Measurements from ENCODE around the gene SAP30L. TPM values are rescaled to one million over a fixed set of nuclear protein-coding genes. Genes with fewer than 3 reads are reported as not detected.
A peak's percentile ranks its signal among the peaks of the same experiment; 100 is the strongest.

SAP30L gene
- total RNA-seq, 1 donor from 2014 or later = 18.1 TPM

DNA sequence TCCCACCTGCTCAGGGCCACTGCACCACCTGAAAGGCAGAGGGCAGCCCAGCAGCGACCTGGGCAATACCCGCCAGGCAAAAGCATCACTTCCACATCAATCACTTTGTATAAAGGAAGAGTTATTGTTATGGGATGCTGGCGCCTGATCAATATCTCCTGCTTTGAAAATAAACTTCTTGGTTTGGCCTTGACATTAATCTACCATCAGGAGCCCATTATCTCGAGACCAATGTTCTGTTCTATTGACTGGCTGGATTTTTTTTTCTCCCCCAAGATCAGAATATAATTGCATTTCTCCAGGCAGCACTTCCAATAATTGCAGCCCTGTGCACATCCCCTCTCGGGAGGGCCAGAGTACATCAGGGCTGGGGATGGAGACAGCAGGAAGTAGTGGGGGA lies 44.4 kb upstream of the SAP30L start:
- Mint-ChIP-seq H3K27ac (ENCODE audit: unreplicated experiment) (peak overlapping the region; percentile 20), H3K4me1 (ENCODE audit: low read depth, unreplicated experiment) (peaks cover 17% of the 10 kb centered on the region), H3K36me3 (ENCODE audit: unreplicated experiment) (no peaks in the 10 kb centered on the region), H3K4me3 (ENCODE audit: unreplicated experiment) (no peak overlapping the region), H3K9me3 (ENCODE audit: unreplicated experiment) (peaks cover 2% of the 10 kb centered on the region), H3K27me3 (ENCODE audit: unreplicated experiment) (peaks cover 3% of the 10 kb centered on the region)
- no peak for DNase-seq
- TF ChIP-seq, protein P1, sequence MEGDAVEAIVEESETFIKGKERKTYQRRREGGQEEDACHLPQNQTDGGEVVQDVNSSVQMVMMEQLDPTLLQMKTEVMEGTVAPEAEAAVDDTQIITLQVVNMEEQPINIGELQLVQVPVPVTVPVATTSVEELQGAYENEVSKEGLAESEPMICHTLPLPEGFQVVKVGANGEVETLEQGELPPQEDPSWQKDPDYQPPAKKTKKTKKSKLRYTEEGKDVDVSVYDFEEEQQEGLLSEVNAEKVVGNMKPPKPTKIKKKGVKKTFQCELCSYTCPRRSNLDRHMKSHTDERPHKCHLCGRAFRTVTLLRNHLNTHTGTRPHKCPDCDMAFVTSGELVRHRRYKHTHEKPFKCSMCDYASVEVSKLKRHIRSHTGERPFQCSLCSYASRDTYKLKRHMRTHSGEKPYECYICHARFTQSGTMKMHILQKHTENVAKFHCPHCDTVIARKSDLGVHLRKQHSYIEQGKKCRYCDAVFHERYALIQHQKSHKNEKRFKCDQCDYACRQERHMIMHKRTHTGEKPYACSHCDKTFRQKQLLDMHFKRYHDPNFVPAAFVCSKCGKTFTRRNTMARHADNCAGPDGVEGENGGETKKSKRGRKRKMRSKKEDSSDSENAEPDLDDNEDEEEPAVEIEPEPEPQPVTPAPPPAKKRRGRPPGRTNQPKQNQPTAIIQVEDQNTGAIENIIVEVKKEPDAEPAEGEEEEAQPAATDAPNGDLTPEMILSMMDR (IDR thresholded peaks at IDR 0.05; ENCODE audit: partially characterized antibody, unreplicated experiment) = no peak

DNA sequence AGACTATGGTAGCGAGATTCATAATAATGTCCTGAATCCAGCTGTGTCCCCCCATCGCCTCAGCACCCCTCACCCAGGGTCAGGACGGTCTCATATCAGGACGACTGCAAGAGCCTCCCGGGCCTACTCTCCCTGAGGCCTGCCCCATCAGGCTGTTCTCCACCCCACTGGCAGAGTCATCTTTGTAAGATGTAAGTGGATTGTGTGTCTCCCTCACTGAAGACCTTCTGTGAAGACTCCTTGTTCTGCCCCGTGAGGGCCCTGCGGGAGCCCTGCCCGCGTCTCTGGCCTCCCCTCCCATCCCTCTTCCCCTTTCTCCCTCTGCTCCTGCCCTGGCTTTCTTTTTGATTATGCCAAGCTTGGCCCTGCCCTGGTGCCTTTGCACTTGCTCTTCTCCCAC lies 43.9 kb upstream of the SAP30L start:
- TF ChIP-seq, protein P1 (IDR thresholded peaks at IDR 0.05; ENCODE audit: partially characterized antibody, unreplicated experiment) = no peak
- Mint-ChIP-seq H3K4me1 (ENCODE audit: low read depth, unreplicated experiment) (peaks cover 17% of the 10 kb centered on the region), H3K27me3 (ENCODE audit: unreplicated experiment) (peaks cover 3% of the 10 kb centered on the region), H3K4me3 (ENCODE audit: unreplicated experiment) (no peak overlapping the region), H3K9me3 (ENCODE audit: unreplicated experiment) (peaks cover 2% of the 10 kb centered on the region), H3K36me3 (ENCODE audit: unreplicated experiment) (no peaks in the 10 kb centered on the region), H3K27ac (ENCODE audit: unreplicated experiment) (peak overlapping the region; percentile 72)
- DNase-seq = no peak

DNA sequence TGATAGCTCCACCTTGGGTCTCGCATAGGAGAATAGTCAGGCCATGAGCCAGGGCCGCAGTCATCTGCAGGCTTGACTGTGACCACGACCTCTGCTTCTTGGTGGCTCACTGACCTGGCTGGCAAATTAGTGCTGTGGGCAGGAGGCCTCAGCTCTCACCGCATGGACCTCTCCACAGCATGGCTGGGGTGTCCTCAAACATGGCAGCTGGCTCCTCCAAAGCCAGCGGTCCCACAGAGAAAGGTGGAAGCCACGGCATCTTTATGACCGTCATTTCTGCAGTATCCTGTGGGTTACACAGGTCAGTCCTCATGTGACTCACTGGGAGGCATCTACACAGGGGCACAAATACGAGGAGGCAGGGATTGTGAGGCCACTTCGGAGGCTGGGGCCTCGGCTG lies 43.2 kb upstream of the SAP30L start:
- Mint-ChIP-seq H3K36me3 (ENCODE audit: unreplicated experiment) (no peaks in the 10 kb centered on the region), H3K27ac (ENCODE audit: unreplicated experiment) (no peak overlapping the region), H3K4me1 (ENCODE audit: low read depth, unreplicated experiment) (peaks cover 17% of the 10 kb centered on the region), H3K9me3 (ENCODE audit: unreplicated experiment) (peaks cover 4% of the 10 kb centered on the region), H3K27me3 (ENCODE audit: unreplicated experiment) (peaks cover 3% of the 10 kb centered on the region), H3K4me3 (ENCODE audit: unreplicated experiment) (no peak overlapping the region)
- TF ChIP-seq, protein P1 (IDR thresholded peaks at IDR 0.05; ENCODE audit: partially characterized antibody, unreplicated experiment) = no peak
- DNase-seq = no peak

DNA sequence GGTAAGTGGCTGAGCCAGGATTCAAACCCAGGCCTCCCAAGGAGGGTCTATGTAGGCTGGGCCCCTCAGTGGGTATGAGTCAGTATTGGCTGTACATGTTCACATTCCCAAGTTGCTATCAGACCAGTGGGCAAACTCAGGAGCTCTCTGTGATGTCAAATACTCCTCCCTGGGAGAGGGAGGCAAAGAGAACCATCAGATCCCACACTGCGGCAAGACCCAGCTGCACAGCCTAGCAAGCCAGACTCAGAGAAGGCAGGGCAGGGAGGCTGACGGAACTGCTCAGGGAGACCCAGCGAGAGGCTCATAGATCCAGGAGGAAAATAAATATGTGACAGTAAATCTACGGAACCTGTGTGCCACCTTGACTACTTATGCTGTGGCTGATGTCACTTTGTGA lies 42.6 kb upstream of the SAP30L start:
- DNase-seq = no peak
- H3K27me3 Mint-ChIP-seq (ENCODE audit: unreplicated experiment) = peaks cover 3% of the 10 kb centered on the region
- H3K36me3 Mint-ChIP-seq (ENCODE audit: unreplicated experiment) = no peaks in the 10 kb centered on the region
- no peak overlapping the region for H3K27ac Mint-ChIP-seq (ENCODE audit: unreplicated experiment)
- H3K9me3 Mint-ChIP-seq (ENCODE audit: unreplicated experiment) = peaks cover 4% of the 10 kb centered on the region
- TF ChIP-seq, protein P1 (IDR thresholded peaks at IDR 0.05; ENCODE audit: partially characterized antibody, unreplicated experiment) = no peak
- no peak overlapping the region for H3K4me3 Mint-ChIP-seq (ENCODE audit: unreplicated experiment)
- H3K4me1 Mint-ChIP-seq (ENCODE audit: low read depth, unreplicated experiment) = peaks cover 17% of the 10 kb centered on the region

DNA sequence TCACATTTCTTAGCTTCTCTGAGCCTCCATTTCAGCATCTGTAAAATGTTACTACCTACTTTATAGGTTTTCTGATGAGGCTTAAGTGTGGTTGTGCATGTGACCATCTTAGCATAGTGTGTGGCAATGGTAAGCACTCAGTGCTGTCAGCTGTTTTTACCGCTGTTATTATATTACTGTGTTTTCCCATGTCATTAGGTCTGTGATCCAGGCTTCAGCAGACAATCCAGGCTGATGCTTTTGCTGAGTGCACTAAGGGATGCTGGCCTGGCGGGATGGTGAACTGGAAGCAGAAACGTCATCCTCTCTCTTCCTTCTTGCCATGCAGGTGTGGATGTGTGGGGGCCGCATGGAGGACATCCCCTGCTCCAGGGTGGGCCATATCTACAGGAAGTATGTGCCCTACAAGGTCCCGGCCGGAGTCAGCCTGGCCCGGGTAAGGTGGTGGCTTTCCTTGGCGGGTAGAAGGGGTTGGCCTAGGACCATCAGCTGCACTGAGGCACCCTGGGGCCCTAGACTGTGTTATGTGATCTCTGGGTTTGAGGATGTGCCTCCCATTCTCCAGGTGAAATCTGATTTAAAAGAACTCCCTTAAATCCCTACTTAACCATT lies 41.9 kb upstream of the SAP30L start:
- TF ChIP-seq, protein P1 (IDR thresholded peaks at IDR 0.05; ENCODE audit: partially characterized antibody, unreplicated experiment) = no peak
- Mint-ChIP-seq H3K27me3 (ENCODE audit: unreplicated experiment) (peaks cover 3% of the 10 kb centered on the region), H3K4me1 (ENCODE audit: low read depth, unreplicated experiment) (peaks cover 17% of the 10 kb centered on the region), H3K4me3 (ENCODE audit: unreplicated experiment) (no peak overlapping the region), H3K27ac (ENCODE audit: unreplicated experiment) (no peak overlapping the region), H3K36me3 (ENCODE audit: unreplicated experiment) (no peaks in the 10 kb centered on the region), H3K9me3 (ENCODE audit: unreplicated experiment) (peaks cover 2% of the 10 kb centered on the region)
- DNase-seq = no peak

All from glutamatergic neuron (in vitro differentiated cells).